Transverse colon (tissue), 4 donors: Measurements from ENCODE around the gene SLC43A1. TPM values are rescaled to one million over a fixed set of nuclear protein-coding genes. Genes with fewer than 3 reads are reported as not detected.

Experiments
- DNase-seq: peaks from one replicate; pipeline ENCODE4 v3.0.0-alpha.2; 2019
- H3K27ac ChIP-seq, 4 donors: fragments of 200-600 bp; sonication (generic); 2 replicates each; pipeline ENCODE4 v1.5.1; 2016 to 2018; ENCODE audit warnings: inconsistent platforms in 4 of 4
- H3K27me3 ChIP-seq: fragments of 200-600 bp; sonication (generic); 2 replicates; pipeline ENCODE4 v1.5.1; 2017; ENCODE audit warnings: inconsistent platforms
- H3K36me3 ChIP-seq, 4 donors: fragments of 200-600 bp; sonication (generic); 2 replicates each; pipeline ENCODE4 v1.5.1; 2017 to 2019; ENCODE audit warnings: inconsistent platforms in 4 of 4
- H3K4me1 ChIP-seq, 4 donors: fragments of 200-600 bp; sonication (generic); 2 replicates each; pipeline ENCODE4 v1.5.1; 2017 to 2020; ENCODE audit warnings: inconsistent platforms in 4 of 4
- H3K4me3 ChIP-seq, 4 donors: fragments of 200-600 bp; sonication (generic); 1 replicate in 1 of 4; 2 replicates in 3 of 4; pipeline versions ENCODE4 v1.5.1 to v1.6.1; 2017 to 2019; ENCODE audit warnings: inconsistent platforms in 4 of 4
- H3K9me3 ChIP-seq, 2 donors: fragments of 200-600 bp; sonication (generic); 2 replicates each; pipeline ENCODE4 v1.5.1; 2017 to 2019; ENCODE audit warnings: inconsistent platforms in 2 of 2
- EP300 ChIP-seq: sonication (generic); formaldehyde crosslinking; IDR thresholded peaks from one replicate; pipeline ENCODE4 v1.6.1; 2017; ENCODE audit warnings: antibody characterized with exemption, low read depth
- POLR2A ChIP-seq: fragments of 450-650 bp; IDR thresholded peaks from one replicate; pipeline ENCODE4 v1.6.1; 2016; ENCODE audit warnings: antibody characterized with exemption, mild to moderate bottlenecking, moderate library complexity
- POLR2AphosphoS5 ChIP-seq, 3 donors: sonication (generic); formaldehyde crosslinking; IDR thresholded peaks; one replicate each; pipeline ENCODE4 v1.6.1; 2016; ENCODE audit warnings: antibody characterized with exemption in 3 of 3
- WGBS, 2 donors: methylation state at CpG; one replicate each; pipeline ENCODE4 v1.1.5; 2018; ENCODE audit warnings: low coverage in 1 of 2; 5-methylcytosine and 5-hydroxymethylcytosine counted together
- in situ Hi-C, 4 donors: fragments of 200-750 bp; cut with MboI; loops; one replicate each; pipeline versions ENCODE4 v1.15.0 to v1.15.1; 2017; ENCODE audit warnings: low sequenced_read_pairs in 3 of 4, low pct_ligation_motif_present in 1 of 4, low pct_unique_long_range_greater_than_20kb in 1 of 4
- intact Hi-C: fragments of 100-400 bp; cut with DNase I; formaldehyde crosslinking; loops from one replicate; pipeline ENCODE4 v1.15.1; 2023; ENCODE audit warnings: low total_unique reads
- total RNA-seq, 4 donors: library from RNA; depleted of rRNA; stranded (reverse); fragments of >200 nt; gene quantifications; one replicate each; pipeline ENCODE4 v1.1.0, GENCODE V29; 2016
- TF ChIP-seq, protein P1 (sequence below), 5 experiments: fragments of 200-600 bp in 3 of 5; fragments of 450-650 bp in 2 of 5; sonication (generic) in 3 of 5; IDR thresholded peaks; 1 replicate in 2 of 5; 2 replicates in 3 of 5; pipeline ENCODE4 v1.5.1; 2016 to 2017; ENCODE audit warnings: antibody characterized with exemption in 5 of 5, inconsistent platforms in 3 of 5, mild to moderate bottlenecking in 2 of 5, moderate library complexity in 1 of 5

SLC43A1 gene
- total RNA-seq, 4 donors from 2014 or later, result 7.5 to 30.4 (median 15.2) TPM

DNA sequence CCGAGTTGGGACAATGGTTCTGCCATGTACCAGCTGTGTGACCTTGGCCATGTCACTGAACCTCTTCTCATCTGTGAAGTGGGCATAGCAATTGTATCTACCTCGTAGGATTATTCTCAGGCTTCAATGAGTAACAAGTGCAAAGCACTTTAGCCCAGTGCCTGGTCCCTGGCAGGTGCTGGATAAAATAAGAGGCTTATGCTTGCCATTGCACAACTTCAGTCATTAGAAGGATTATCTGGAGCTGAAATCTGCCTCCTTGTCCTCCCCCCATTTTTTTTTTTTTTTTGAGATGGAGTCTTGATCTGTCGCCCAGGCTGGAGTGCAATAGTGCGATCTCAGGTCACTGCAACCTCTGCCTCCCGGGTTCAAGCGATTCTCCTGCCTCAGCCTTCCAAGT is 29.1 kb upstream of the SLC43A1 start:
- in situ Hi-C loops (no loop called here), intact Hi-C loops (no loop called here)
- 91 to 92% methylated on average over 5 to 6 of the region's 6 CpGs for WGBS, 2 donors
- H3K9me3 ChIP-seq, result no peaks in the 10 kb centered on the region
- no peak for DNase-seq
- TF ChIP-seq, protein P1, sequence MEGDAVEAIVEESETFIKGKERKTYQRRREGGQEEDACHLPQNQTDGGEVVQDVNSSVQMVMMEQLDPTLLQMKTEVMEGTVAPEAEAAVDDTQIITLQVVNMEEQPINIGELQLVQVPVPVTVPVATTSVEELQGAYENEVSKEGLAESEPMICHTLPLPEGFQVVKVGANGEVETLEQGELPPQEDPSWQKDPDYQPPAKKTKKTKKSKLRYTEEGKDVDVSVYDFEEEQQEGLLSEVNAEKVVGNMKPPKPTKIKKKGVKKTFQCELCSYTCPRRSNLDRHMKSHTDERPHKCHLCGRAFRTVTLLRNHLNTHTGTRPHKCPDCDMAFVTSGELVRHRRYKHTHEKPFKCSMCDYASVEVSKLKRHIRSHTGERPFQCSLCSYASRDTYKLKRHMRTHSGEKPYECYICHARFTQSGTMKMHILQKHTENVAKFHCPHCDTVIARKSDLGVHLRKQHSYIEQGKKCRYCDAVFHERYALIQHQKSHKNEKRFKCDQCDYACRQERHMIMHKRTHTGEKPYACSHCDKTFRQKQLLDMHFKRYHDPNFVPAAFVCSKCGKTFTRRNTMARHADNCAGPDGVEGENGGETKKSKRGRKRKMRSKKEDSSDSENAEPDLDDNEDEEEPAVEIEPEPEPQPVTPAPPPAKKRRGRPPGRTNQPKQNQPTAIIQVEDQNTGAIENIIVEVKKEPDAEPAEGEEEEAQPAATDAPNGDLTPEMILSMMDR (IDR thresholded peaks at IDR 0.05), result no peak
- TF ChIP-seq POLR2A, result no peak
- no peak for TF ChIP-seq POLR2AphosphoS5 (IDR thresholded peaks at IDR 0.05)
- TF ChIP-seq EP300, result no peak
- no peak overlapping the region for H3K4me3 ChIP-seq
- no peak overlapping the region for H3K27ac ChIP-seq
- H3K4me1 ChIP-seq, result no peaks in the 10 kb centered on the region
- H3K36me3 ChIP-seq, result no peaks in the 10 kb centered on the region
- H3K27me3 ChIP-seq, result no peaks in the 10 kb centered on the region

DNA sequence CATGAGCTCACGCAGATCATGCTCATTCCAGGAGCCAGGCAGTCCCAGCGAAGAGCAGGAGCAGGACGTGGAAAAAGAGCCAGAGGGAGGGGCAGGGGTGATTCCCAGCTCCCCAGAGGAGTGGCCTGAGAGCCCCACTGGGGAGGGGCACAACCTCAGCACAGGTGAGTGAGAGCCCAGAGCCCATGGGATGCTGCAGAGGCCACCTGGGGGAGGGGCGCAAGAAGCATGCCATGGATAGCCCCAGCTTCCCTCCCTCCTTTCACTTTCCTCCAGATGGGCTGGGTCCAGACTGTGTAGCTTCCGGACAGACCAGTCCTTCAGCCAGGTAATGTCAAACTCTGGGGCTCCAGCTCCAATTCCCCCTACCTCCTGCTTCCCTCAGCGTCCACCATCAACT is 28.1 kb upstream of the SLC43A1 start:
- TF ChIP-seq, protein P1 (IDR thresholded peaks at IDR 0.05), result no peak
- TF ChIP-seq POLR2A, result no peak
- TF ChIP-seq EP300, result no peak
- TF ChIP-seq POLR2AphosphoS5 (IDR thresholded peaks at IDR 0.05), result no peak
- no peak overlapping the region for H3K27ac ChIP-seq
- H3K4me3 ChIP-seq, result no peak overlapping the region
- no peak for DNase-seq
- intact Hi-C loops (no loop called here), in situ Hi-C loops (no loop called here)
- H3K9me3 ChIP-seq, result no peaks in the 10 kb centered on the region
- 50% methylated on average over 6 of the region's 6 CpGs; no CpG with 5 or more reads in 1 of the 2 donors for WGBS, 2 donors
- H3K4me1 ChIP-seq, result no peaks in the 10 kb centered on the region
- H3K36me3 ChIP-seq, result no peaks in the 10 kb centered on the region
- no peaks in the 10 kb centered on the region for H3K27me3 ChIP-seq

DNA sequence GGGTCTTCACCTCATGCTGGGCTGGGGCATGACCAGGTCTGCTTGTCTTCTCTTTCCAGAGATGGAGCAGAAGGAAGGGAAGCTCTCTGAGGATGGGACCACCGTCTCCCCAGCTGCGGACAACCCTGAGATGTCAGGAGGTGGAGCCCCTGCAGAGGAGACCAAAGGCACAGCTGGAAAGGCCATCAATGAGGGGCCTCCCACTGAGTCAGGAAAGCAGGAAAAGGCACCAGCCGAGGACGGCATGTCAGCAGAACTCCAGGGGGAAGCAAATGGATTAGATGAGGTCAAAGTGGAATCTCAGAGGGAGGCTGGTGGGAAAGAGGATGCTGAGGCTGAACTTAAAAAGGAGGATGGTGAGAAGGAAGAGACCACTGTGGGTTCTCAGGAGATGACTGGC is 27.1 kb upstream of the SLC43A1 start:
- Histone ChIP-seq H3K27ac (no peak overlapping the region), H3K36me3 (no peaks in the 10 kb centered on the region), H3K9me3 (no peaks in the 10 kb centered on the region), H3K4me1 (no peaks in the 10 kb centered on the region), H3K4me3 (no peak overlapping the region), H3K27me3 (no peaks in the 10 kb centered on the region)
- intact Hi-C loops (no loop called here), in situ Hi-C loops (no loop called here)
- no peak for TF ChIP-seq POLR2AphosphoS5 (IDR thresholded peaks at IDR 0.05)
- TF ChIP-seq EP300, result no peak
- TF ChIP-seq, protein P1 (IDR thresholded peaks at IDR 0.05), result no peak
- no peak for TF ChIP-seq POLR2A
- 72% methylated on average over 4 of the region's 4 CpGs; no CpG with 5 or more reads in 1 of the 2 donors for WGBS, 2 donors
- DNase-seq, result no peak

DNA sequence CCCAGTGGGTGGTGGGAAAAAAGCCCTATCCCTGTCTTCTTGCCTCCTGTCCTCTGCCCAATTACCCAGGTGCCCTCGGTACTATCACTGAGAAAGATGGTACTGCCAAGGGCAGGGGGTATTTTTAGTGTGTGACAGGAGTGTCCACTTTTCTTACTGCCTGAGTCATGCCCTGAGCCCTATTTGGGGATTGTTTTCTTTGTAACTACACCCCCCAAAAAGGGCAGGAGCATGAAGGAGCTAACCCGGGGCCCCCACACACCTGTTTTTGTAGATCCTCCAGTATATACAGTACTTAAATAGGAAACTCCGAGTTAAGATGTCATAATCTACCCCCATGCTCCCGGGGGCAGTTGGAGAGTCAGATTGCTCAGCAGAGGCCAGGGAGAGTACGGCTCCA is 25.7 kb upstream of the SLC43A1 start:
- 85% methylated on average over 5 of the region's 5 CpGs; no CpG with 5 or more reads in 1 of the 2 donors for WGBS, 2 donors

More for the DNA sequence above, 25.7 kb upstream of the SLC43A1 start:
- Histone ChIP-seq H3K27ac (no peak overlapping the region), H3K4me3 (no peak overlapping the region), H3K27me3 (no peaks in the 10 kb centered on the region), H3K4me1 (no peaks in the 10 kb centered on the region), H3K36me3 (no peaks in the 10 kb centered on the region), H3K9me3 (no peaks in the 10 kb centered on the region)
- no peak for TF ChIP-seq POLR2A
- TF ChIP-seq, protein P1 (IDR thresholded peaks at IDR 0.05), result no peak
- TF ChIP-seq EP300, result no peak
- TF ChIP-seq POLR2AphosphoS5 (IDR thresholded peaks at IDR 0.05), result no peak
- intact Hi-C loops (no loop called here), in situ Hi-C loops (no loop called here)
- no peak for DNase-seq
